HG03175 (cell line): Measurements from ENCODE around the gene NRXN3.
"Not testable (repeated sequence)": the region's sequence is repeated elsewhere in the genome, so short reads cannot be mapped to it uniquely, and the experiment has no call there.

Source experiments
- ATAC-seq: cut with Tn5 transposase; IDR thresholded peaks from one replicate; pipeline ENCODE4 v1.9.1; 2021; ENCODE audit warnings: mild to moderate bottlenecking, moderate library complexity; ENCODE audit not compliant: unreplicated experiment

The NRXN3 gene

GRCh38 chr14:79094951-79095350, 924.8 kb downstream of the NRXN3 start:
- ATAC-seq = no peak

- ATAC-seq = no peak
These were observed 926.6 kb downstream of the NRXN3 start for GRCh38 chr14:79096811-79097210.

DNA sequence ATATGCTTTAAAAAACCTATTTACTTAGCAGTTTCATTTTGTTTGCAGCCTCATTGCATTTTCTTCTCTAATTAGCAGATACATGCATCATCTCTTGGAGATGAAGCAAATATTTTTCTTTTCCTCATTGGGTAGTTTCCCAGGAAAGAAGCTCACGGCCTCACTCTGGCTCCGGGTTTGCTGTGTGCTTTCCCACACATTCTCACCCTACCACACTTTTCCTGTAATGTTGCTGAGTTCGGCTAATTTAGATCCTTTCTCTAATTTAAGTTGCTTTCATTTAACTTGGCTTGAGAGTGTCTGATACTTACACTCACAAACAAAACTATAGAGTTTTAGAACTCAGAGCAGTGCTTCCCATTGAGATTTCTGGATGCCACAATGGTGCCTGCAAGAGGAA, 928.2 kb downstream of the NRXN3 start:
- ATAC-seq = no peak

- ATAC-seq = no peak
These were observed 930.4 kb downstream of the NRXN3 start for GRCh38 chr14:79100578-79100977.

DNA sequence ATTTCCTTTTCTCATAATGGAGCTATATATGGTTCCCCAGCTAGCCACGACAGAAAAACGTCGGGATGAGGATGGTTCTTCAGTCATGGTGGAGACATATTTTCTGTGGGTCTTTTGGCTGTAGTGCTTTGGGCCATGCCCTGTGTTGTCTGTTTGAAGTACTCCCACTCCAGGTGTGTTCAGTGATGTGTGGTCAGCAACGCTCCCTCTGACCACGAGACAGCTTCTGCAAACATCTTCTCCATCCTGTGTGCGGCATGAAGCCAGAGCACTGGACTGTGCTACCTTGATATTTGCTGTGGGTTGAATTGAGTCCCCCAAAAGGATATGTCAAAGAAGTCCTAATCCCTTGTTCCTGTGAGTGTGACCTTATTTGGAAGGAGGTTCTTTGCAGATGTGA, 931.2 kb downstream of the NRXN3 start:
- no peak for ATAC-seq

DNA sequence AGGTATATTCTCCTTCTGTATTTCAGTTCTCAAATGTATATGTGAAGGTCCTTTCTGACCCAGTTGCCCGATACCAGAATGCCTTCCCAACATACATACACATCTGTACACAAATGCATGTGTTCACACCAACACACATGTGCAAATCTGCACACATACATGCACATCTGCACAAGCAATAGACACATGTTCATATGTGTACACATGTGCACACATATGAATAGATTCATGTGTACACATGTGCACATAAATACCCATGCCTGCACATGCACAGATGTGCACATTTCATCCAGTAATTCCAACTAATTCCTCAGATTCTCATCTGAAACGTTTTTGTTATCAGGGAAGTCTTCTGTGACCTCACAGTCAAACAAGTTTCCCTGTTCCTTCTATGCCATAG, 933.6 kb downstream of the NRXN3 start:
- no peak for ATAC-seq

DNA sequence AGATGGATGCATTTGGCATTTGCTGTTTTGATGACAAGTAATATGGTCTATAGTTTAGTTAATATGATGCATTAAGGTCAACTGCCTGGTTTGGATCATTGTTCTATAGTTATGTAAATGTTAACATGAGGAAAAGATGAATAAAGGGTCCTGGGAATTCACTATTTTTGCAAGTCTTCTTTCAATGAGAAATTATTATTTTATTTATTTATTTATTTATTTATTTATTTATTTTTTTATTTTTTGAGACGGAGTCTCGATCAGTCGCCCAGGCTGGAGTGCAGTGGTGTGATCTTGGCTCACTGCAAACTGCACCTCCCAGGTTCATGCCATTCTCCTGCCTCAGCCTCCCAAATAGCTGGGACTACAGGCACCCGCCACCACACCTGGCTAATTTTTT, 940.4 kb downstream of the NRXN3 start:
- ATAC-seq = not testable (repeated sequence)

- no peak for ATAC-seq
These were observed 941.9 kb downstream of the NRXN3 start for GRCh38 chr14:79111987-79112501.

DNA sequence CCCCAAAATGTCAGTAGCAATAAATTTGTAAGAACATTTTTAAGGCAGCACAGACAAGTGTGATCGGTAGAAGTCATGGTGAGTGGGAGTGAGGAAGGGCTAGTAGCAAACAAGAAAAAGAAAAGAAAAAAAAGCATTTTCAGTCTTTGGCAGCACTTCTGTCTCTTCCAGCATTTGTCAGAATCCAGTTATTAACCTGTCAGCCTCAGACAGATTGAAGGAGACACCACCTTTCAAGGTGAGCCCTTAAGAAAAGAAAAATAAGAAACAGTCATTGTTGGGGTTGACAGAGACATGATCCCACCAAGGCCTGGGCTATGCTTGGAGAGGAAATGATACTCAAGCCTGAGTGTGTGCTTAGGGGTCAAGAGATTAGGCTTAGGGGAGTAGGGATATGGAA, 947.4 kb downstream of the NRXN3 start:
- no peak for ATAC-seq

GRCh38 chr14:79118291-79118690, 948.1 kb downstream of the NRXN3 start:
- no peak for ATAC-seq

- no peak for ATAC-seq
These were observed 964.2 kb downstream of the NRXN3 start for GRCh38 chr14:79134361-79134760.

DNA sequence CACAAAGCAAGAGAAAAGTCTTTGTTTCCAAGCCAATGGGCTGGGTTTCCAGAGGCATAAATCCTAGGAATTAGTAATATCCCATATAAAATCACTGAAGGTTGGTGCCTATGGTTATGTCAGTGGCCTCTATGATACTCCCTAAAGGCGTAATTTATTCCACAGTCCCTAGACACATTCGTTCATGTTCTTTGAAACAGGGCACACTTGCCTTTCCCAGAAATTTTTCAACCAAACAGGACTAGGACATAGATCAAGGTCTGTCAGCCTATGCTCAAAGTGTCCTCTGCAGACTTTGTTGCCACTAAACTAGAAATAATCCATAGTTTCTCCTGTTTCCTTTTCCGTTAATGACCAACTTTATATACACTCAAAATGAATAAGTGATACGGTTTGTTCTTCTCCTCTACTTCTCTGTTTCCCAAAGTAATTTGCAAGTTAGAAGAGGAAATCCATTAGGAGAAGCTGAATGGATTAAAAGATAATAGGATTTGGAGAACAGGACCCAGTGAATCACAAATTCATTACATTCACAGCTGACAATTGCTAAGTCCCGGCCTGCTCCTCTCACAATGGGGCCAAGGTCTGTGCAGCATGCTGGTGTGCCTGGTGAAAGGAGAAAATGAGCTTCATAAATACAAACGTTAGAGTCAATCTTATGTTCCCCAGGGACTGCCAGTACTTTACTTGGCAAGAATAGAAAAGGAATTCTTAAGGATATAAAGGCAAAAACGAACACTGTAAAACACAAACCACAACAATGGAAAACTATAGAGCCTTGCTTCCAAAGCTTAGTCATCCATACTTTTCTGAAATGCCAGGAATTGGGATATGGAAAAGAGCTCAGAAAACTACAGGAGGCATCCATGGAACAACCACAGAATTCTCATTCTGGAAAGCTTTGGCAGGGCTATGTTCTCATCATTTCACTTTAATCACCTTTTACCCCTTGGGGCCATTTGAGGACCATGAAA, 966.2 kb downstream of the NRXN3 start:
- ATAC-seq = no peak

DNA sequence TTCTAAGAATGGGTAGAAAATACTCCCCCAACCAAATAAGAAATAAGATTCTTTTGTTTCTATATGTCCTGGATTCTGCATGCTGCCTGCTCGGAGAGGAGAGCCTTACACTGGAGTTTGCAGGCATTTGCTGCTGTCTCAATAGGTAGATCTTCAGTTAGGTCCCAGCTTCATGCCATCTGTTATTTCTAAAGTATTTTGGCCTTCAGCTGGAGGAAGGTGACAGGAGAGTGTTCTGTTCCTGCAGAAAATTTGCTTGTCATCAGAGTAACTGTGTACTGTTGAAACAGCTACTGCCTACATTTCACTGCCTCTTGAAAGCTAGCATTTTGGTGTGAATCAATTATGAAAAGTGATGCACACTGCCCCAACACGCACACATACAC, 966.9 kb downstream of the NRXN3 start:
- no peak for ATAC-seq

DNA sequence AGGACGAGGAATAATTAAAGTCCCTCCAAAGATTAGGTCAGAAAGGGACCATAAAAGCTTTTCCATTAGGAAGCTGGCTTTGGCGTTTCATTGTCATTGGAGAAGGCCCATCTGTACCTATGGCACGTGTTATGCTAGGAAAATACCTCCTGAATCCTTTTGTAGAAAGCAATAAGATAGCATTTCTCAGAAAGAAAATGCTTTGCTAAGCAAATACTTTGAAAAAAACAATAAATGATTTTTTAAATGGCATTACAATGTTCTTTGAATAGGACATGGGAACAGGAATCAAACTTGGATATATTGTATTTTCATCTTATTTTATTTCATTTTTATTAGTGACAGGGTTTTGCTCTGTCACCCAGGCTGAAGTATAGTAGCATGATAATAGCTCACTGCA, 967.7 kb downstream of the NRXN3 start:
- ATAC-seq = no peak

DNA sequence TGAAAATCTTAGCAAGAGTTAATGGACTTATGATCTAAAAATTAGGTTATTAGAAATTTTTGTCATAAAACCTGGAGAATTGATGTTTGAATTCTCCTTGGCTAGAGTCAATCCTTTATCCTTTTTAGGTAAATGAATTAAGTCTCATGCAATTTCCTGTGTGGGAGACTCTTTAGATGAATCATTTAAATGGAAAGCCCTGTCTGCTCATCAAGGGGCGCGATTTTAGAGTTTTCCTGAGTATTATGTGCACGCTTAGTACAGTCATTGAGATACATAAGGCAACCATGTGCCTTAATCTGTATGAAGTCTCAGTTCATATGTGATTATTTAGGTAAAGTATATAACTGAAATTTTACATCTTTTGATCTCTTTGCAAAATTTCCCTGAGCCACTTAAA, 974.7 kb downstream of the NRXN3 start:
- no peak for ATAC-seq

DNA sequence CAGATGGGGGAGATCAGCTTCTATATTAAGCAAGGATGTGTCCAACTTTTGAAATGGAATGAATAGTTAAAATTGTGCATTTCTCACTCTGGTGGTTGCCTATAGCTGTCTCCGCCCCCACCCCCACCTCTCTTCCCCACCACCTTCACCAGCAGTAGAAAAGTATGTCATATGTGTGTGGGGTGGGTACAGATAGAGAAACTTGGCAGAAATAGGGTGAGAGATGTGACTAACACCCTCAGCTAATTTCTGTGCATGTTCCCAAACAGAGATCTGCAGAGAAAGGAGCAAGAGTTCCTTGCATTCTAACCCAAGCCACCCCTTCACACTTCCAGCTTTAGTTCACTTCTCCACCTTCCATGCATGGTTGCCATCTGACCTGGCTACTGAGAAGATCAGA, 980.1 kb downstream of the NRXN3 start:
- ATAC-seq = no peak

DNA sequence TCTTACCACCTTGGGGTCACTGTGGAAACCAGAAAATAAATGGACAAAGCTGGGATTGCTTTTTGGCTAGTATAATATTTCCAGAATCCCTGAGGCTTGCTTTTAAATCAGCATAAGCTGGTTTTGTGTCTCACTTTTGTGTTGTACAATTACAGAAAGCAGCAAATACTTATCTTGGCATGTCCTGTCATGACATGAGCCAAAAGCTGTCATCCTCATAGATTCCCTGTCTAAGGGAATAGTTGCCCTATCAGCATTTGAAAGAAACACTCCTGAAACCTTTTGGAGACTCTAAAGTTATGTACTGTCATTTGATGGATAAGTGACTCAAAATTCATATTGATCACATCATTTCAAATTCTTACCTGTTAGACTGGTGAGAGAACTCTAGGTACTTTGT, 987.2 kb downstream of the NRXN3 start:
- no peak for ATAC-seq

DNA sequence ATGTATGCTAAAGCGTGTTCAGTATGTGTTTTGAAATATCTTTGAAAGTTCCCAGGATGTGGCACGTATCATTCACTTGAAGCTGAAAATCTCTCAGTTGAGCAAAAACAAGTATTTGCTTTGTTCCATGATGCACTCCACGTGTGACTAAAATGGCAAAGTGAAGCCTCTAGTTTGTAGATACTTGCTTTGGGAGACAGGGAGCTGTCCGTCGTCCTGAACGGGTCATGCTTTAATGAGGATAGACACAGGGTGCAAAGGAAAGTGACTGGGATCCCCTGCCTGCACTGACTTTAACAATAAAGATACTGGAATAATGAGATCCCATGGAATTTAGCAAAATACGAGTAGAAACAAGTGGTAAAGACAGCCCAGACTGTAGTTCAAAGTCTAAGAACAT, 991.4 kb downstream of the NRXN3 start:
- no peak for ATAC-seq

GRCh38 chr14:79162833-79163232, 992.7 kb downstream of the NRXN3 start:
- no peak for ATAC-seq

GRCh38 chr14:79165471-79166090, 995.4 kb downstream of the NRXN3 start:
- ATAC-seq = no peak

GRCh38 chr14:79166171-79166570, 996.0 kb downstream of the NRXN3 start:
- no peak for ATAC-seq

DNA sequence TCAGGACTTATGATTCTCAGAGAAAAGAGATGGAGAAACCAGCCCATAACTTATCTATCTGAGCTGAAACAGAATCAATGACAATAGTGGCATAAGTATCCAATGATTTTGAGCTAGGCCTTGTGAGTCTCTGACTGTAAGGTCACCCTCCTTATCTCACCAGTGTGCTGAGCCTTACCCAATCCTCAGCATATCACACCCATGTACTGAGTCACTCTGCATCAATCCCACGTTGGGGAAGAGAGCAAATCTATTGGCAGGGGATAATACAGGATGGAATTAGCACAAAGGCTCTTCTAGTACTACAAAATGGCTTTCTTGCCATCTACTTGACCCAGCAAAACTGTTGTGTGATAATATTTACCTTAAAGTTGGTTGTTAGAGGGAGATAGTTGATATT, 997.8 kb downstream of the NRXN3 start:
- no peak for ATAC-seq
